RCC 7860 (cell line): ENCODE results near the gene ASB16.
"Not testable (repeated sequence)": the region's sequence is repeated elsewhere in the genome, so short reads cannot be mapped to it uniquely, and the experiment has no call there.

Source experiments
- DNase-seq: peaks from one replicate; pipeline ENCODE4 v3.0.0-alpha.2; 2015; ENCODE audit warnings: low spot score
- FAIRE-seq: peaks from 2 replicates; lab custom pipeline; 2012; peaks lifted over from hg19 to GRCh38; lab: Jason Lieb, UNC

Gene ASB16

DNA sequence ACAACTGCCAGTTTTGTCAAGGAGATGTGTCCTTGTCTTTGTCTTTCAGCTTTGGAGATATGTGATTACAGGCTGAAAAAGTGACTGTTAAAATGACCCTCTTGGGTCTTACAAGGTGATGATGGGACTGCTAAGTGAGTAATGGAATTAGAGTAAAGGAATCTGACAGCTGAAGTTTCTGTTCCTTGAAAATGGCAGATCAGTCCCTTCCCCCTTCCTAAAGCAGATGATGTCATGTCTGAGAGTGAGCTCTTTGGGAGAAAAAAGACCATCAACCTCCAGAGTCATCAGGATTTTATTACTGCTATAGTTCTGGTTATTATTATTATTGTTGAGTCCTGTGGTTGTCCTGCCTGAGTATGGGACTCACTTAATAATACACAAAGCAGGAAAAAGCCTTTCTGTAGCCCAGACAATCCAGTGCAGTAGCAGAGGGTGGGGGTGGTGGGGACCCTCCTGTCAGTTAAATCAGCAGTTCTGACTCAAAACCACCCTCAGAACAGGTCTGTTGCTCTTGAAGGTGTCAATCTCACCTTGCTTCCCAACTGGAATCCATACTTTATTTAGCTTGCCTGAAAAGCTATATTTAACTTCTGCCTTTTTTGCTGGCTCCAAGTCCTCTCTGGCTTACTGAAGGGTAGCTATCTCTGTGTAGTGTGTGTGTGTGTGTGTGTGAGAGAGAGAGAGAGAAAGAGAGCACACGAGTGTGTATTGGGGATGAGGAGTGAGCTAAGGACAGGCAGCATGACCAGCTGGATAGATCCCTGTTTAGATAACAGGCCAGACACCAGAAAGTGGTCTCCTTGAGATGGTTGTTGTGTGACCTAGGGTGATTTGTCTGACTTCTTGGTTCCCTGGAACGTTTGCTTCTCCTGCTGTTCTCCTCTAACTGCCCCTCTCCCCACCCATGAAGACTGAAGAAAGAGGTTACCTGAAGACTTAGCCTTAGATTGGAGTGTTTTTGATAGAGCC, 23.8 kb upstream of the ASB16 start:
- DNase-seq, result no peak
- no peak for FAIRE-seq

DNA sequence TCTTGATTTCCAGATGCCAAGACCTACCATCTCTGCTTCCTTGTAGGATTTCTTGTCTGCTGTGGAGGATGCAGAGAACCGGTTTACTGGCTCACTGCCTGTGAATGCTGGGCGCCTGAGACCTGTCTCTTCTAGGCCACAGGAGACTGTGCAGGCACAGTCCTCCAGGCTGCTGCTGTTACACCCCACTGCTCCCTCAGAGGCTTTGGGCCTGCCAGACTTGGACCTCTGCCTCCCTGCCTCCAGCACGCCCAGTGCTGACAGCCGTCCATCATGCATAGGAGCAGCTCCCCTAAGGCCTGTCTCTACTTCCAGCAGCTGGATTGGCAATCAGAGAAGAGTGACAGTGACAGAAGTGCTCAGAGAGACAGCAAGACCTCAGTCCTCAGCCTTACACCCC, 22.7 kb upstream of the ASB16 start:
- DNase-seq (no peak), FAIRE-seq (no peak)

DNA sequence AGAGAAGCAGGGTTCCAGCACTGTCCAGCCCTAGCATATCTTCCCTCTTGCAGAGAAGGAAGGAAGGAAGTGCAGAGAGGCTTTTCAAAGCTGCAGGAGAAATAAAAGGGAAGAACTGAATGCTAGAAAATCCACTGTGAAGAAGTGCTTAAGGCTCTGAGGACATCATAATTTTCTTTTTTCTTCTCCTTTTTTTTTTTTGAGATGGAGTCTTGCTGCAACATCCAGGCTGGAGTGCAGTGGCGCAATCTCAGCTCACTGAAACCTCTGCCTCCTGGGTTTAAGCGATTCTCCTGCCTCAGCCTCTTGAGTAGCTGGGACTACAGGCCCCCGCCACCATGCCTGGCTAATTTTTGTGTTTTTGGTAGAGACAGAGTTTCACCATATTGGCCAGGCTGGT, 21.4 kb upstream of the ASB16 start:
- FAIRE-seq, DNase-seq: not testable (repeated sequence)

DNA sequence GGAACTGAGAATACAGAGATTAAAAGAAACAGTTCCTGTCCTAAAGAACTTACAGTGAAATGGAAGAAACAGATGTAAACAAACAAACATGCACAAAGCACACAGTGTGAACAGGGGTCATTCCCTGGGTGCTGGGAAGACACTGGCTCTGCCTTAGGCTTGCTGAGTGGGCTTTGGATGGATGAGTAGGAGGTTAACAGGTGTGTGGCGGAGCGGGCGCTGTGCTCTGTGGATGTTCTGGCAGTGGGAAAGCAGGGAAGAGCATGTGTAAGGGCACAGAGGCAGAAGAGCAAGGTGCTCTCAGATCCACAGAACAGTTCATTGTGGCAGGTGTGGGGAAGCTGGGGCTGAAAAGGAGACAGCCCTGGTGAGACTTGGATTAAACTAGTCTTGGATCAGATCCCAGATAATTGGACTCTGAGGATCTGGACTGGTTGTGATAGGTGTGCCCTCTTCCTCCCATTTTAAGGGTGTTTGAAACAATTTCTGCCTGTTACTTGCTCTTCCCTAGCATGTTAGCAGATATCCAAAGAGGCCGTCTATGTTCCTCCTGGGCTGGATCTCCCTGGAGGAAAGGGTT, 20.7 kb upstream of the ASB16 start:
- no peak for DNase-seq
- FAIRE-seq, result no peak

DNA sequence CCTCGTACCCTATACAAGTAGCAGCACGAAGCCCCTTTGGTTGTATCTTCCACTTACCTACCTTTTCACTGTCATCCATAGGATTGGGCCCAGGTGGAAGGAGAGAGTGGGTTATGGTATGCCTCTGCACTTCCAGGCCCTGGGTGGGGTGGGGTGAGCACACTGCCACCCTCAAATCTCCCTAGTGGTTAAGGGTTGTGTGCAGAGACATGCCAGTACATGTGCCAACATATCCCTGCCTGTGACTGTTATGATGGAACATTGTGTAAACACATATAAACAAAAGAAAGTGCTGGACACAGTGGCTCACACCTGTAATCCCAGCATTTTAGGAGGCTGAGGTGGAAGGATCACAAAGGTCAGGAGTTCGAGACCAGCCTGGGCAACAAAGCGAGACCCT, 17.6 kb upstream of the ASB16 start:
- FAIRE-seq (no peak), DNase-seq (no peak)

DNA sequence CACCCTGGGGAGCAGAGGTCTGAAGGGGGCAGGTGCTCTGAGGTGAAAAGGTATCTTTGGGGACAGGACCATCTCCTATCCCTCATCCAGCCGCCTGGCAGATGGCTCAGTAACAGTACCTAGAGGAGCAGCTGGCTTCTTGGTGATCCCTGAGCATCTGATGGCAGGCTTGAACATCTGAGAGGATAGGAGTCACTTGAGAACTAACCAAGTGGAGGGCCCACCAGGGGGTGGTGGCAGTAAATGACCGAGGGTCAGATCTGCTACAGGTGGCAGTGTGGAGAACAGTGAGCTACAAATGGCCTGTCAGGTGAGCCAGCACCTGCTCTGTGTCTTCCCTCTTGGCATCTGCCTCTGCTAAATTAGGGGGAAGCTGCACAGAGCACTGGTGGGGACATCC, 15.0 kb upstream of the ASB16 start:
- FAIRE-seq, result no peak
- no peak for DNase-seq

DNA sequence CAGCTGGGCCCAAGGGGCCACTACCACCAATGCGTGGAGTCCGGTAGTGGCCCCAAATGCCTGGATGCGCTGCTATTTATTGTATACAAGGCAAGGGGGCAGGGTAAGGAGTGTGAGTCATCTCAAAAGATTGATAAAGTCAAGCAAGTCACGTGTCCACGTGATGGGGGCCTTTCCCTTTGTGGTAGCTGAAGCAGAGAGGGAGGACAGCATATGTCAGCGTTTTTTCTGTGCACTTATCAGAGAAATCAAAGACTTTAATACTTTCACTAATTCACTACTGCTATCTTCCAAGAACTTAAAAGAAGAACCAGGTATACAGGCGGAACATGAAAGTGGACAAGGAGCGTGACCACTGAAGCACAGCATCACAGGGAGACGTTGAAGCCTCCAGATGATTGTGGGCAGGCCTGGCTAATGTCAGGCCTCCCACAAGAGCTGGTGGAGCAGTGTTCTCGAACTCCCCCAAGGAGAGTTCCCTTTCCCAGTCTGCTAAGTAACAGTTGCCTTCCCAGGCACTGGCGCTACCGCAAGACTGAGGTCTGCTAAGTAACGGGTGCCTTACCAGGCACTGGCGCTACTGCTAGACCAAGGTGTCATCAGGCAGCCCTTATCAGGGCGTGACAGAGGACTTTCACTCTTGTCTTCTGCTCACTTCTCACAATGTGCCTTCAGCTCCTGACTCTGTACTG, 10.8 kb upstream of the ASB16 start:
- FAIRE-seq (no peak), DNase-seq (no peak)

DNA sequence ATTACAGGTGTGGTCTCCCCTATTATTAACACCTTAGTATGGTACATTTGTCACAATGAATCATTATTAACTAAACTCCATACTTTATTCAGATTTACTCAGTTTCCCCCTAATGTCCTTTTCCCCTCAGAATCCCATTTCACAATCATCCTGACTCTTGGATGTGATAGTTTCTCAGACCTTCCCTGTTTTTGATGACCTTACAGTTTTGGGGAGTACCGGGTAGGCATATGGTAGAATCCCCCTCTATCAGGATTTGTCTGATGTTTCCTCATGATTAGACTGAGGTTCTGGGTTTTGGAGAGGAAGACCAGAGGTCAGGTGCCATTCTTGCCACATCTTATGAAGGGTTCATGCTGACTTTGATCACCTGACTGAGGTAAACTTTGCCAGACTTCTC, 6.0 kb upstream of the ASB16 start:
- DNase-seq, result no peak
- no peak for FAIRE-seq

DNA sequence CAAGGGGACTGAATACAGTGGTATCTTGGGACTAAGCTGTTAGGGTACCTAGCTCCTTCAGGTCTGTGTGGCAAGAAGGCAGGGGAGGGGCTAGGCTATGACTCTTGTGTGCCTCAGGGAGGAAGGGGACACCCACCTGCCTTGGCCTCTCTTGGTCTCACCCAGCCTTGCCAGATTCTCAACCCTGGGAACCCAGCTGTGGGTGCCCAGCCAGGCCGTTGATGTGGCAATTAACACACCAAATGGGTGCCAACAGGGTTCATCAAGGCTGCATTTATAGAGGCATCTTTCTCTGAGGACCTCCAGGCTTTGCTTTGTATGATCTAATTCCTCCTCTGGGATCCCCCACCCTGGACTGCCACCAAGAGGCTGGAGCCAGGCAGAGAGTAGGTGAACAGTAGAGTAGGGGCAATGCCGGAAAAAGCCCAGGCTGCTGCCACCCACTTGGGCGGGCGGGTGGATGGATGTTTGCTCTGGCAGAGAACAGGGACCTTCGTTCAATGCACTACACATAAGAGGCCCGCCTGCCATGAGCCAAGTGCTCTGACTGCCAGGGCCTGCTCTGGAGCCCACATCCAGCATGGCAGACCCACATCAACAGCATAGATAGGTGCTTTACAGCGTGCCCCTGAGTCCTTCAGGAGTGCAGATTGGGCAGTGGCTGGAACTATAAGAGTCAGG, 3.2 kb upstream of the ASB16 start:
- DNase-seq, result no peak
- FAIRE-seq, result no peak

DNA sequence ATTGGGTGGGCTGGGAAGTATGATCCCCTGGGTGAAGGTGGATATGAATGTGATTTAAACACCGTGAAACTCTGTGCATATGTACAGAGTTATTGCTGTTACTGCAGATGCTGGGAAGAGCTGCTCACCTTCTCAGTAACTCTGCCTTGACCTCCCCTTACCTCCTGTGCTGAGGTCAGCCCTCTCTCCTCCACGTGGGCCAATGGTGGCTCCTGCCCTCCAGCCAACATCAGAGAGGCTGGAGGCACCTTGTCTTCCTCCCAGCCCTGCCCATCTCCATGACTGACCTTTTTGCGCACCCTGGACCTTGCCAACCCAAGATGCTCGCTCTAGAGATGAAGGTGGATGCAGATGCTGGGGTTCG, 387 bp upstream of the ASB16 start:
- FAIRE-seq (no peak), DNase-seq (no peak)

DNA sequence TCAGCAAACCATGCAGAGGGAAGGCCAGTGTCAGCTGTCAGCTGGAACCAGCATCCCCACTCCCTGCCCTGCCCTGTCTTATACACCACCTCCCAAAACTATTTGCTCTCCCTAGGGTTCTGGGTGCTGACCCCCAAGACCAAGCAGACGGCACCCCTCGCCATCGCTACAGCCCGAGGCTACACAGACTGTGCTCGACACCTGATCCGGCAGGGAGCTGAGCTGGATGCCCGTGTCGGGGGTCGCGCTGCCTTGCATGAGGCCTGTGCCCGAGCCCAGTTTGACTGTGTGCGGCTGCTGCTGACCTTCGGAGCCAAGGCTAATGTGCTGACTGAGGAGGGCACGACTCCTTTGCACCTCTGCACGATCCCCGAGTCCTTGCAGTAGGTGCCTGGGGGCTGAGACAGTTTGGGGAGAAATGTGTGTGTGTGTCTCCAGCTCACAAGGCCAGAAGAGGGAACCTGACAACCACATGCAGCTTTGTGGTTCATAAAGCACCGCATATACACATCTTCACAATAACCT, 1.5 kb downstream of the ASB16 start:
- FAIRE-seq (no peak), DNase-seq (no peak)

DNA sequence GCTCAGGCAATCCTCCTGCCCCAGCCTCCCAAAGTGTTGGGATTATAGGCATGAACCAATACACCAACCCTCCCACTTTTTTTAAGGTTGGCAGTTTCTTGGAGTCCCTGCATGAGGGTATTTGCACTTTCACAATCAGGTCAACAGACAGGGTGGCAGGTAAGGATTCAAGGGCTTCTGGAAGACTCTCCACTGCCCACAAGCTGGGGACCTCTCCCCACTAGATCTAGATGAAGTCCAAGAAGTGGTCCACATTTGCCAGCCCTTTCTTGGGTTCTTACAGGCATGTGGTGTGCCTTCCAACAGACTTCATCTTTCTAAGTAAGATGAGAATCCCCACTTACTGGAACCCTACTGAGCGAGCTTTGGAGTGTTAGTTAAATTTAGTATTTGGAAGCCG, 3.9 kb downstream of the ASB16 start:
- FAIRE-seq (no peak), DNase-seq (no peak)

DNA sequence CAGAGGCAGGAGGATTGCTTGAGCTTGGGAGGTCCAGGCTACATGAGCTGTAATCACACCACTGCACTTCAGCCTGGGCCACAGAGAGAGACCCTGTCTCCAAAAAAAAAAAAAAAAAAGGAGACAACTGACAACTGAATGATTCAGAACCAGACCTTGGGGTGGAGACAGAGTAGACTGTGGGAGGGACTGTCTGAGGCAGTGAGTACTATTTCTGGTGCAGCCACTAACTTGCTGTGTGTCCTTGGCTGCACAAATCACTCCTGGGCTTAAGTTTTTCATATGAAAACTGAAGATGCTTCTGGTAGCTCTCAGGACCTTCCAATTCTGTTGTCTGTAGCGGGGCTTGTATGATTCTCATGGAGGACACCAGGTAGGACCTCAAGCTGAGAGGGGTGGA, 5.8 kb downstream of the ASB16 start:
- no peak for DNase-seq
- no peak for FAIRE-seq

DNA sequence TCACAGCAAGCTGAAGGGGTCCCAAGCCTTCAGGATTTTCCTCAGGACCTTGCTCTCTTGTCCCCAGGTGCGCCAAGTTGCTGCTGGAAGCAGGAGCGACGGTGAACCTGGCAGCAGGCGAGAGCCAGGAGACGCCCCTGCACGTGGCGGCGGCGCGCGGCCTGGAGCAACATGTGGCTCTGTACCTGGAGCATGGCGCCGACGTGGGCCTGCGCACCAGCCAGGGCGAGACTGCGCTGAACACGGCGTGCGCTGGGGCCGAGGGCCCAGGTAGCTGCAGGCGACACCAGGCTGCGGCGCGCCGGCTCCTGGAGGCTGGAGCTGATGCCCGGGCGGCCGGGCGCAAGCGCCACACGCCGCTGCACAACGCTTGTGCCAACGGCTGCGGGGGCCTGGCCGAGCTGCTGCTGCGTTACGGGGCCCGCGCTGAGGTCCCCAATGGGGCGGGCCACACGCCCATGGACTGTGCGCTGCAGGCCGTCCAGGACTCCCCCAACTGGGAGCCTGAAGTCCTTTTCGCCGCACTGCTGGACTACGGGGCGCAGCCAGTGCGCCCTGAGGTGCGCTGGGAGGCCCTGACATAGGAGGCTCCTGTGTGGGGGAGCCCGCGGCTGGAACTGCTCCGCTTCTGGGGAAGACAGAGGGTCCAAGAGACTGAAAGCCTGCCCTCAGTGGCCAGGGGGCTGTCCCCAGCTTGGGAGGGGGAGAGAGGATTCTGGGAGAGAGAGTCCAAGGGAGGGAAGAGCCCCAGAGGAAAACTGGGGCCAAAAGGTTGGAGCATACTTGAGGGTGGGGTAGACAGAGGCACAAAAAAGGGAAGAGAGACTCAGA, 6.4 kb downstream of the ASB16 start:
- FAIRE-seq (no peak), DNase-seq (no peak)

DNA sequence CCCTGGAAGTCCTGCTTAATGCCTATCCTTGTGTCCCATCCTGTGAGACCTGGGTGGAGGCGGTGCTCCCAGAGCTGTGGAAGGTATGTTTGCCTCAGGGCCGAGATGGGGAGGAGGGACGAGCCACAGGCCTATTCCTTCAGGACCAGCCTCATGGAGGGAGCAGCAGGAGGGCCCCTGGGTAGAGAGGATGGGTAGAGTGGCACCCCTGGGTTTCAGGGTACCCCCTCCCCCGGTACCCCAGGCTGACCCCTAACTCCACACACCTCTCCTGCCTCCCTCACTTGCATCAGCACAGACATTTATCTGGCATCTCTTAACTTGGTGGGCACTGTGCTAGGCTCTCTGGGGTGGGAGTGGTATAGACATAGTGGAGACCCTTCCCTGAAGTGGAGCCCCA, 7.1 kb downstream of the ASB16 start:
- no peak for FAIRE-seq
- DNase-seq, result no peak

DNA sequence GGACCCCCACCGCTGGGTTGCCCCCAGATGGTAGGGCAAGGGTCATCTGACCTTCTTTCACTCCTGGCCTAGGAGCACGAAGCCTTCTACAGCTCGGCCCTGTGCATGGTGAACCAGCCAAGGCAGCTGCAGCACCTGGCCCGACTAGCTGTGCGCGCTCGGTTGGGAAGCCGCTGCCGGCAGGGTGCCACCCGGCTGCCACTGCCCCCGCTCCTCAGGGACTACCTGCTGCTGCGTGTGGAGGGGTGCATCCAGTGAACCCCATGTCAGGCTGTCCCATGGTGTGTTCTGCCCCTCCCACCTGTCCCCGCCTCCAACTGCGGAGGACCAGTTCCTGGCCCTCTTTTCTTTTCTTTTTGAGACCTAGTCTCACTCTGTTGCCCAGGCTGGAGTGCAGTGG, 7.6 kb downstream of the ASB16 start:
- DNase-seq, result no peak
- FAIRE-seq, result no peak

DNA sequence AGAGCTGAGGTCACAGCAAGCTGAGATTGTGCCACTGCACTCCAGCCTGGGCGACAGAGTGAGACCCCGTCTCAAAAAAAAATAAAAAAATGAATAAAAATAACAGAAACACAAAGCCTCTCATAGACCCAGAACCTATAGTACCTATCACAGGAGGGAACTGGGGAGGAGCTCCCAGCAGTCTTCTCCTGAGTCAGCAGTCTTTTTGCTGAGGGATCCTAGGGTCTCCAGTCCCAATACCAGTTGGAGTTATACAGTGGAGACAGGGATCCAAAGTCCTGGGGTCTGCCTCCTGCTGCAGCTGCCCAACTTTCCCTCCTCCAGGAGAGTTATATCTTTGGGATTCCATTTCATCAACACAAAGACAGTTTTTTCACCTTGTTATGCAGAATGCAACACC, 12.5 kb downstream of the ASB16 start:
- FAIRE-seq (no peak), DNase-seq (no peak)

DNA sequence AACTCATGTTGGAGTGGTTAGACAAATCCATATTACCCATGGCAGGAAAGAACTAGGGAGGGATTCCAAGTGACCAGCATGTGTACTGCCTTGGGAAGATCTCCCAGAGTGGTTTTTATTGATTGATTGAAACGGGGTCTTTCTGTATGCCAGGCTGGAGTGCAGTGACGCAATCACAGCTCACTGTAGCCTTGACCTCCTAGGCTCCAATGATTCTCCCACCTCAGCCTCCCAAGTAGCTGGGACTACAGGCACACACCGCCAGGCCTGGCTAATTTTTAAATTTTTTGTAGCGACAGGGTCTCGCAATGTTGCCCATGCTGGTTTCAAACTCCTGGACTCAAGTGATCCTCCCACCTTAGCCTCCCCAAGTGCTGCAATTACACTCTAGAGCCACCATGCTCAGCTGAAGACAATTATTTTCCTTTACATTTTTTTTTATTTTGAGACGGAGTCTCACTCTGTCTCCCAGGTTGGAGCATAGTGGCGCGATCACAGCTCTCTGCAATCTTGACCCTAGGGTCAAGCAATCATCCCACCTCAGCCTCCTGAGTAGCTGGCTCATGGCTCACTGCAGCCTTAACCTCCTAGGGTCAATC, 13.8 kb downstream of the ASB16 start:
- DNase-seq, result no peak
- no peak for FAIRE-seq

DNA sequence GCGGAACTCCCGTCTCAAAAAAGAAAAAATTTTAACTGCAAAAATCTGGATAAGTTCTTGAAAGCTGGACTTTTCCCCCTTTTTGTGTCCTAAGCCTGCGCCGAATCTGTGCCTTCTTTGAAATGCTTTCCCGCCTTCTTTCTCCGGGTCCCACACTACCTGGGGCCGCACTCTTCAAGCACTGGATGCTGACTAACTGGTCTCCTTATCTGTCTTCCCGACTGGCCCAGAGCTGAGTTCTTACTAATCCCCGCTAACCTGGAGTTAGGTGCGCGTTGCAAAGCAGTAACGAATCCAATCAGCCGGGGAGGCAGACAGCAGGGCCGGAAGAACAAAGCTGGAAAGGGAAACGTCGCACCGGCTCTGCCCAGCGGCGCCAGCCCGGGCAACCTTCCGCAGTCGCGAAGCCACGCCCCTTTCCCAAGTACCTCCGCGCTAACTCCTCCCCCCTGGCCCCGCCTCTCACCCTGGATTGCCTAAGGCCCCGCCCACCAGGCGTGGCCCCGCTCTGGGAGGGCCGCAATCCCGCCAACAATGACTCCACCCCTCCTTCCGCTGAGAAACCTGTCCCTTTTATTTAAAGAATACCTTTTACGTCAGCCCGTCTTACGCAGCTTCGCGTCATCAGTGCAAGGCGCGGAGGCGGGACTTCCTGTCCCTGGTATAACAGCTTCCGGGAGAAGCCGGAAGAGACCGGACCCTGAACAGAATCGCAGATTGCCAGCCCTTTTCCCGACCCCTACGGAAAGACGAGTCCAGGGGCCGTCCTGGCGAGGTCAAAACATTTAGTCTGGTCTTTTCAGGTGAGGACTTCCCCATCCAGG, 16.0 kb downstream of the ASB16 start, which contains the start of gene TMUB2:
Gene TMUB2 (plus strand): TSS at position 666 of the 824 bp plus-strand sequence. CDS start 737 bp downstream, outside the sequence.
- DNase-seq, result peak; percentile 99
- FAIRE-seq, result peak; percentile 96
